H9 (cell line): ENCODE results near the gene PPP1R12B. TPM values are rescaled to one million over a fixed set of nuclear protein-coding genes. Genes with fewer than 3 reads are reported as not detected.

Experiments used
- DNase-seq: peaks from one replicate; pipeline ENCODE4 v3.0.0-alpha.2; 2017
- H2AFZ ChIP-seq: one replicate; pipeline ENCODE4 v1.6.1; 2013; ENCODE audit warnings: mild to moderate bottlenecking, low read length, control low read depth, moderate library complexity
- H2AK5ac ChIP-seq: 2 replicates; pipeline ENCODE4 v1.6.1; 2013; ENCODE audit warnings: low read length, control low read depth, mixed read lengths; ENCODE audit not compliant: insufficient read length
- H2BK120ac ChIP-seq: one replicate; pipeline ENCODE4 v1.6.1; 2013; ENCODE audit warnings: low read depth, mild to moderate bottlenecking, low read length, control low read depth, inconsistent platforms; ENCODE audit not compliant: poor library complexity, severe bottlenecking
- H2BK12ac ChIP-seq: 2 replicates; pipeline ENCODE4 v1.6.1; 2013; ENCODE audit warnings: low read length, control low read depth, mixed read lengths, low read depth; ENCODE audit not compliant: insufficient read length
- H2BK15ac ChIP-seq: 2 replicates; pipeline ENCODE4 v1.6.1; 2013; ENCODE audit warnings: low read depth, low read length, control low read depth
- H2BK20ac ChIP-seq: one replicate; pipeline ENCODE4 v1.6.1; 2013; ENCODE audit warnings: low read depth, mild to moderate bottlenecking, low read length, control low read depth, inconsistent platforms; ENCODE audit not compliant: poor library complexity, severe bottlenecking
- H2BK5ac ChIP-seq: 2 replicates; pipeline ENCODE4 v1.6.1; 2013; ENCODE audit warnings: low read length, control low read depth, mixed read lengths; ENCODE audit not compliant: insufficient read length
- H3K14ac ChIP-seq: 2 replicates; pipeline ENCODE4 v1.6.1; 2013; ENCODE audit warnings: low read length, control low read depth; ENCODE audit not compliant: insufficient read depth
- H3K18ac ChIP-seq: 2 replicates; pipeline ENCODE4 v1.6.1; 2013; ENCODE audit warnings: low read depth, mild to moderate bottlenecking, mixed read lengths, low read length, control low read depth; ENCODE audit not compliant: insufficient read length
- H3K23ac ChIP-seq: 2 replicates; pipeline ENCODE4 v1.6.1; 2013; ENCODE audit warnings: low read length, control low read depth, mixed read lengths, low read depth; ENCODE audit not compliant: insufficient read length
- H3K23me2 ChIP-seq: 2 replicates; pipeline ENCODE4 v1.6.1; 2013; ENCODE audit warnings: low read depth, mild to moderate bottlenecking, mixed read lengths, low read length, control low read depth; ENCODE audit not compliant: insufficient read length, poor library complexity, severe bottlenecking
- H3K27ac ChIP-seq: 2 replicates; pipeline ENCODE4 v1.5.1; 2013; ENCODE audit warnings: low read length, control low read depth, mixed read lengths, low read depth; ENCODE audit not compliant: insufficient read length
- H3K27me3 ChIP-seq: 2 replicates; pipeline ENCODE4 v1.6.1; 2013; ENCODE audit warnings: low read length, control low read depth, inconsistent platforms; ENCODE audit not compliant: insufficient read depth
- H3K4ac ChIP-seq: 2 replicates; pipeline ENCODE4 v1.6.1; 2013; ENCODE audit warnings: low read depth, mild to moderate bottlenecking, control low read depth, inconsistent platforms, low read length, moderate library complexity
- H3K4me1 ChIP-seq: 2 replicates; pipeline ENCODE4 v1.6.1; 2013; ENCODE audit warnings: low read length, control low read depth, inconsistent platforms; ENCODE audit not compliant: insufficient read depth
- H3K4me2 ChIP-seq: 2 replicates; pipeline ENCODE4 v1.6.1; 2013; ENCODE audit warnings: low read length, control low read depth, mixed read lengths; ENCODE audit not compliant: insufficient read length, insufficient read depth
- H3K56ac ChIP-seq: 2 replicates; pipeline ENCODE4 v1.6.1; 2013; ENCODE audit warnings: low read depth, mild to moderate bottlenecking, mixed read lengths, low read length, control low read depth; ENCODE audit not compliant: insufficient read length
- H3K79me1 ChIP-seq: 2 replicates; pipeline ENCODE4 v1.6.1; 2013; ENCODE audit warnings: low read depth, mild to moderate bottlenecking, moderate library complexity, low read length, control low read depth, inconsistent platforms; ENCODE audit not compliant: insufficient read depth, poor library complexity, severe bottlenecking
- H3K79me2 ChIP-seq: 2 replicates; pipeline ENCODE4 v1.6.1; 2013; ENCODE audit warnings: low read length, control low read depth, inconsistent platforms; ENCODE audit not compliant: insufficient read depth
- H3K9ac ChIP-seq: 2 replicates; pipeline ENCODE4 v1.6.1; 2013; ENCODE audit warnings: low read length, control low read depth, mixed read lengths; ENCODE audit not compliant: insufficient read length; ENCODE audit errors: extremely low read depth
- H3K9me3 ChIP-seq: one replicate; pipeline ENCODE4 v1.6.1; 2013; ENCODE audit warnings: low read depth, low read length, inconsistent platforms; ENCODE audit not compliant: control insufficient read depth
- H3T11ph ChIP-seq: one replicate; pipeline ENCODE4 v1.6.1; 2013; ENCODE audit warnings: mild to moderate bottlenecking, low read length, control low read depth, inconsistent platforms
- H4K20me1 ChIP-seq: one replicate; pipeline ENCODE4 v1.6.1; 2013; ENCODE audit not compliant: control insufficient read depth, insufficient read length, insufficient read depth
- H4K5ac ChIP-seq: 2 replicates; pipeline ENCODE4 v1.6.1; 2013; ENCODE audit warnings: low read depth, mild to moderate bottlenecking, mixed read lengths, low read length, control low read depth; ENCODE audit not compliant: insufficient read length
- H4K8ac ChIP-seq: replicated peaks from 2 replicates; pipeline ENCODE4 v1.6.1; 2013; ENCODE audit warnings: low read length, control low read depth, mixed read lengths, low read depth; ENCODE audit not compliant: insufficient read length
- H4K91ac ChIP-seq: 2 replicates; pipeline ENCODE4 v1.6.1; 2013; ENCODE audit warnings: low read depth, mild to moderate bottlenecking, moderate library complexity, mixed read lengths, low read length, control low read depth; ENCODE audit not compliant: insufficient read length
- H3K27ac Mint-ChIP-seq, 3 experiments: 2 replicates in 2 of 3; 3 replicates in 1 of 3; pipeline ENCODE4 v1.8.0; 2020 to 2021; ENCODE audit warnings: mixed read lengths in 3 of 3, mild to moderate bottlenecking in 1 of 3, moderate library complexity in 1 of 3
- H3K27me3 Mint-ChIP-seq: 2 replicates; pipeline ENCODE4 v1.8.0; 2021; ENCODE audit warnings: low read depth, mild to moderate bottlenecking, moderate library complexity, mixed read lengths
- H3K36me3 Mint-ChIP-seq, 3 experiments: 2 replicates in 2 of 3; 3 replicates in 1 of 3; pipeline ENCODE4 v1.8.0; 2020 to 2021; ENCODE audit warnings: low read depth in 3 of 3, mixed read lengths in 3 of 3; ENCODE audit not compliant: insufficient read depth in 1 of 3
- H3K4me1 Mint-ChIP-seq, 2 experiments: 2 replicates each; pipeline ENCODE4 v1.8.0; 2020; ENCODE audit warnings: mixed read lengths in 2 of 2
- H3K4me3 Mint-ChIP-seq, 2 experiments: 2 replicates in 1 of 2; 3 replicates in 1 of 2; pipeline ENCODE4 v1.8.0; 2020 to 2021; ENCODE audit warnings: mild to moderate bottlenecking in 2 of 2, mixed read lengths in 2 of 2, moderate library complexity in 1 of 2
- H3K9me3 Mint-ChIP-seq, 2 experiments: 2 replicates in 1 of 2; 3 replicates in 1 of 2; pipeline ENCODE4 v1.8.0; 2020; ENCODE audit warnings: mild to moderate bottlenecking in 2 of 2, mixed read lengths in 2 of 2, moderate library complexity in 1 of 2
- WGBS: extraction: QIAGEN DNeasy Blood & Tissue Kit; methylation state at CpG from one replicate; pipeline ENCODE4 v1.1.7; 2013; ENCODE audit warnings: missing lambda C conversion rate, low lambda C conversion rate, mixed read lengths; ENCODE audit not compliant: insufficient read length; ENCODE audit errors: extremely low coverage; 5-methylcytosine and 5-hydroxymethylcytosine counted together
- total RNA-seq: library from RNA; stranded (reverse); gene quantifications from 2 replicates; pipeline ENCODE4 v1.2.1, GENCODE V29; 2021
- TF ChIP-seq, protein P1 (sequence below): fragments of 200-600 bp; sonication (generic); conservative IDR thresholded peaks from 3 replicates; pipeline ENCODE4 v1.8.0; 2021; ENCODE audit warnings: antibody characterized with exemption, mild to moderate bottlenecking

PPP1R12B gene
- total RNA-seq, 1 experiment from 2014 or later, result 12.9 TPM

DNA sequence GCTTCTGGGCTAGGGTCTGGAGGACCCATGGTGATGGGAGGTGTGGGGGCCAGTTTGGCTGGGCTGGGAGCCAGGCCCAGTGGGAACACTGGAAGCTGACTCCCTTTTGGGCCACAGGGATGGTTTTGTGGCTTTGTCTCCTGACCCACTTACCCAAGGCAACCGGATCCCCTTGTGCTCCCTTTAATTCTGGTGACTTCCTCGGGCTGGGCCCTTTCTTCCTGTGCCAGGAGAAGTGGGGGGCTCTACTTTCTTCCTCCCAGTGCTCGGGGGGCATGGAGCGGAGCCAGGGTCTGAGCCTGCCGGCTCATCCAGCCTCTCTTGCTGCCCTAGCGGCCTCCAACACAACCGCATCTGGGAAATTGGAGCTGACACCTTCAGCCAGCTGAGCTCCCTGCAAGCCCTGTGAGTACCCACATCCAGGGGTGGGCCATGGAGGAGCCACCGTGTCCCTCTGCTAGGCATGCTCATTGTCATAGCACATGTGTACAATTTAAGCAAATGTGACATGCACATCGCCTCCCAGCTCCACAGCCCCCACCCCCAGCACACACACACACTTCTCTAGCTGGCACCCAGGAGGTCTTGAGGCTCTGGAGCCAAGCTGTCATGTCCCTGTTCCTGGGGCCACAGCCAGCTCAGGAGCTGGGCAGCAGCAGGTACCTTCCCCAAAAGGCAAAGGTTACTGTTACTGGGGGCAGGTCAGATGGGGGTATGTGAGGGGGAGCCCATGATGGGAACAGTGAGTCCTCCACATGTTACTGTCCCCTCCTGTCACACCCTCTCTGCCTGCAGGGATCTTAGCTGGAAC lies 41.8 kb upstream of the PPP1R12B start:
- Histone ChIP-seq H3K9me3 (no peaks in the 10 kb centered on the region), H2BK15ac (no peak overlapping the region), H3K9ac (no peak overlapping the region), H4K20me1 (no peaks in the 10 kb centered on the region), H3T11ph (no peak overlapping the region), H3K27me3 (no peaks in the 10 kb centered on the region), H4K8ac (no peak overlapping the region), H2BK12ac (no peak overlapping the region), H2BK20ac (no peak overlapping the region), H2BK5ac (no peak overlapping the region), H3K4me1 (no peaks in the 10 kb centered on the region), H3K27ac (no peak overlapping the region), H3K4ac (no peak overlapping the region), H2AFZ (no peak overlapping the region), H4K5ac (no peak overlapping the region), H3K56ac (no peak overlapping the region), H3K79me1 (no peaks in the 10 kb centered on the region), H3K18ac (no peak overlapping the region), H3K23me2 (no peaks in the 10 kb centered on the region), H2BK120ac (no peak overlapping the region), H3K79me2 (no peaks in the 10 kb centered on the region), H3K23ac (no peak overlapping the region), H4K91ac (no peak overlapping the region), H2AK5ac (no peak overlapping the region), H3K14ac (no peak overlapping the region; the same call in 1 of the 2 replicates), H3K4me2 (no peak overlapping the region)
- H3K4me1 Mint-ChIP-seq, result peaks cover 0 to 5% of the 10 kb centered on the region in 2 experiments; a peak in 2 of 4 replicates
- no peak overlapping the region for H3K4me3 Mint-ChIP-seq
- peaks cover 2% of the 10 kb centered on the region; the same call in 1 of the 2 replicates for H3K27me3 Mint-ChIP-seq
- no peak overlapping the region for H3K27ac Mint-ChIP-seq
- no peaks in the 10 kb centered on the region for H3K36me3 Mint-ChIP-seq
- H3K9me3 Mint-ChIP-seq, result no peaks in the 10 kb centered on the region
- DNase-seq, result no peak
- TF ChIP-seq, protein P1, sequence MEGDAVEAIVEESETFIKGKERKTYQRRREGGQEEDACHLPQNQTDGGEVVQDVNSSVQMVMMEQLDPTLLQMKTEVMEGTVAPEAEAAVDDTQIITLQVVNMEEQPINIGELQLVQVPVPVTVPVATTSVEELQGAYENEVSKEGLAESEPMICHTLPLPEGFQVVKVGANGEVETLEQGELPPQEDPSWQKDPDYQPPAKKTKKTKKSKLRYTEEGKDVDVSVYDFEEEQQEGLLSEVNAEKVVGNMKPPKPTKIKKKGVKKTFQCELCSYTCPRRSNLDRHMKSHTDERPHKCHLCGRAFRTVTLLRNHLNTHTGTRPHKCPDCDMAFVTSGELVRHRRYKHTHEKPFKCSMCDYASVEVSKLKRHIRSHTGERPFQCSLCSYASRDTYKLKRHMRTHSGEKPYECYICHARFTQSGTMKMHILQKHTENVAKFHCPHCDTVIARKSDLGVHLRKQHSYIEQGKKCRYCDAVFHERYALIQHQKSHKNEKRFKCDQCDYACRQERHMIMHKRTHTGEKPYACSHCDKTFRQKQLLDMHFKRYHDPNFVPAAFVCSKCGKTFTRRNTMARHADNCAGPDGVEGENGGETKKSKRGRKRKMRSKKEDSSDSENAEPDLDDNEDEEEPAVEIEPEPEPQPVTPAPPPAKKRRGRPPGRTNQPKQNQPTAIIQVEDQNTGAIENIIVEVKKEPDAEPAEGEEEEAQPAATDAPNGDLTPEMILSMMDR, result no peak
- WGBS, result no CpG with 5 or more reads among the region's 9 CpGs
